Measurements from ENCODE around the gene AFF3. TPM values are rescaled to one million over a fixed set of nuclear protein-coding genes. Genes with fewer than 3 reads are reported as not detected.

The AFF3 gene
- total and polyA plus RNA-seq, 2 donors (not counting 3 experiments of a cell fraction or from before 2014, with no cell fraction given) = 0.06 to 0.07 TPM

GRCh38 chr2:99637159-99637697 is 505.2 kb downstream of the AFF3 start:
- POLR2A ChIA-PET = no interaction called here

More at GRCh38 chr2:99637159-99637697, 505.2 kb downstream of the AFF3 start:
- Histone ChIP-seq H3K79me2 (ENCODE audit: control insufficient read depth, insufficient read depth, low read length) (no peaks in the 10 kb centered on the region), H3K27me3 (ENCODE audit: control insufficient read depth in 2 of 2, insufficient read depth in 2 of 2, low read length in 2 of 2) (no peaks in the 10 kb centered on the region), H4K20me1 (replicated peaks; ENCODE audit: control insufficient read depth, extremely low read depth, insufficient read depth, low read length) (no peaks in the 10 kb centered on the region), H3K9me3 (replicated peaks; ENCODE audit: control insufficient read depth, insufficient read depth, low read length) (no peaks in the 10 kb centered on the region), H3K36me3 (ENCODE audit: control insufficient read depth in 2 of 2, extremely low read depth in 1 of 2, insufficient read depth in 2 of 2, low read length in 2 of 2) (no peaks in the 10 kb centered on the region), H3K4me2 (ENCODE audit: insufficient read depth, low read length) (no peak overlapping the region), H3K4me3 (replicated peaks in 1 of 3; ENCODE audit: insufficient read depth in 1 of 3, low read depth in 1 of 3, low read length in 3 of 3) (no peak overlapping the region), H2AFZ (ENCODE audit: low read depth, low read length) (no peak overlapping the region), H3K9me1 (replicated peaks; ENCODE audit: control insufficient read depth, extremely low read depth, insufficient read depth, low read length) (no peaks in the 10 kb centered on the region), H3K27ac (ENCODE audit: insufficient read depth, low read depth, low read length) (no peak overlapping the region), H3K9ac (replicated peaks; ENCODE audit: extremely low read depth, insufficient read depth, low read length) (no peak overlapping the region), H3K4me1 (ENCODE audit: control insufficient read depth, extremely low read depth, insufficient read depth, low read length) (no peaks in the 10 kb centered on the region)
- FAIRE-seq (no peak), DNase-seq (ENCODE audit: low read depth, low spot score) (no peak)
- CTCF ChIA-PET = no interaction called here
- intact Hi-C loops (cut with micrococcal nuclease) = no loop called here
- no peak for TF ChIP-seq GATA2 (IDR thresholded peaks at IDR 0.05; ENCODE audit: insufficient read depth, insufficient read length, low read depth, low read length)
- TF ChIP-seq POLR2AphosphoS5 (IDR thresholded peaks at IDR 0.05; ENCODE audit: insufficient read depth, low read depth, low read length) = no peak
- TF ChIP-seq JUN (IDR thresholded peaks at IDR 0.05; ENCODE audit: borderline replicate concordance, insufficient read depth, insufficient read length, low read depth) = no peak
- TF ChIP-seq MAX (IDR thresholded peaks at IDR 0.05; ENCODE audit: insufficient read depth, insufficient read length) = no peak
- no peak for TF ChIP-seq FOS (IDR thresholded peaks at IDR 0.05; ENCODE audit: borderline replicate concordance, insufficient read depth, low read length)
- TF ChIP-seq POLR2A (IDR thresholded peaks at IDR 0.05; ENCODE audit: low read depth, low read length) = no peak
- TF ChIP-seq MYC (IDR thresholded peaks at IDR 0.05; ENCODE audit: low read depth, low read length) = no peak
- no peak for TF ChIP-seq CTCF (IDR thresholded peaks at IDR 0.05; ENCODE audit: extremely low read depth in 1 of 2, insufficient read depth in 1 of 2, low read depth in 1 of 2, low read length in 2 of 2)
- TF ChIP-seq EZH2 (IDR thresholded peaks at IDR 0.05; ENCODE audit: borderline replicate concordance, low read depth, low read length, severe bottlenecking) = no peak
- dilution Hi-C loops (cut with MboI; ENCODE audit: extremely low pct_ligation_motif_present, low sequenced_read_pairs) = no loop called here
- no TSS peak for BruUV-seq (replicated peaks)
